ENCODE data around the gene DAZL. TPM values are rescaled to one million over a fixed set of nuclear protein-coding genes. Genes with fewer than 3 reads are reported as not detected.

Gene DAZL
- total RNA-seq, 1 experiment from 2014 or later: 0.04 TPM

GRCh38 chr3:16547561-16548357, 57.5 kb downstream of the DAZL start:
- ATAC-seq: no peak
- Histone ChIP-seq H3K4me3 (ENCODE audit: low read length) (no peak overlapping the region), H3K36me3 (ENCODE audit: low read depth, low read length) (no peaks in the 10 kb centered on the region), H4K20me1 (ENCODE audit: low read length) (no peaks in the 10 kb centered on the region), H2AFZ (ENCODE audit: low read length) (no peak overlapping the region), H3K4me2 (ENCODE audit: low read length) (no peak overlapping the region), H3K9ac (ENCODE audit: low read length) (no peak overlapping the region), H3K9me2 (replicated peaks; ENCODE audit: low read length) (no peaks in the 10 kb centered on the region), H3K79me2 (ENCODE audit: low read length) (no peaks in the 10 kb centered on the region), H3K9me3 (ENCODE audit: low read length) (no peaks in the 10 kb centered on the region), H3K4me1 (ENCODE audit: insufficient read depth, low read length) (peaks cover 8% of the 10 kb centered on the region), H3K27me3 (ENCODE audit: low read length) (peaks cover 14% of the 10 kb centered on the region), H3F3A (ENCODE audit: low read length, unreplicated experiment) (no peaks in the 10 kb centered on the region), H3K27ac (ENCODE audit: low read length) (no peak overlapping the region)
- DNase-seq: no peak
- intact Hi-C loops (cut with micrococcal nuclease): no loop called here
- BruUV-seq (replicated peaks): no TSS peak
- ChIA-PET POLR2A (ENCODE audit: unreplicated experiment) (no interaction called here), CTCF (no interaction called here)
- TF ChIP-seq EZH2 (IDR thresholded peaks at IDR 0.05; ENCODE audit: low read length, unreplicated experiment) (no peak), EZH2phosphoT487 (IDR thresholded peaks at IDR 0.05; ENCODE audit: borderline replicate concordance, low read length) (no peak), CTCF (conservative IDR thresholded peaks at IDR 0.05; ENCODE audit: low read depth, low read length) (no peak)

GRCh38 chr3:16546186-16547010, 58.8 kb downstream of the DAZL start:
- H2AFZ ChIP-seq (ENCODE audit: low read length): no peak overlapping the region
- H3K9ac ChIP-seq (ENCODE audit: low read length): no peak overlapping the region
- ChIA-PET CTCF (no interaction called here), POLR2A (ENCODE audit: unreplicated experiment) (no interaction called here)
- intact Hi-C loops (cut with micrococcal nuclease): no loop called here
- BruUV-seq (replicated peaks): no TSS peak
- H3K4me2 ChIP-seq (ENCODE audit: low read length): no peak overlapping the region
- H3K36me3 ChIP-seq (ENCODE audit: low read depth, low read length): no peaks in the 10 kb centered on the region
- no peak overlapping the region for H3K4me3 ChIP-seq (ENCODE audit: low read length)
- no peaks in the 10 kb centered on the region for H3F3A ChIP-seq (ENCODE audit: low read length, unreplicated experiment)
- no peaks in the 10 kb centered on the region for H3K79me2 ChIP-seq (ENCODE audit: low read length)
- H4K20me1 ChIP-seq (ENCODE audit: low read length): no peaks in the 10 kb centered on the region
- no peaks in the 10 kb centered on the region for H3K9me2 ChIP-seq (replicated peaks; ENCODE audit: low read length)
- no peak for TF ChIP-seq EZH2phosphoT487 (IDR thresholded peaks at IDR 0.05; ENCODE audit: borderline replicate concordance, low read length)
- no peak for TF ChIP-seq EZH2 (IDR thresholded peaks at IDR 0.05; ENCODE audit: low read length, unreplicated experiment)
- TF ChIP-seq CTCF (conservative IDR thresholded peaks at IDR 0.05; ENCODE audit: low read depth, low read length): no peak
- peaks cover 8% of the 10 kb centered on the region for H3K4me1 ChIP-seq (ENCODE audit: insufficient read depth, low read length)
- ATAC-seq (no peak), DNase-seq (no peak)
- peaks cover 27% of the 10 kb centered on the region for H3K27me3 ChIP-seq (ENCODE audit: low read length)
- H3K9me3 ChIP-seq (ENCODE audit: low read length): no peaks in the 10 kb centered on the region
- no peak overlapping the region for H3K27ac ChIP-seq (ENCODE audit: low read length)
